ENCODE data around the gene GRM8.

DNA sequence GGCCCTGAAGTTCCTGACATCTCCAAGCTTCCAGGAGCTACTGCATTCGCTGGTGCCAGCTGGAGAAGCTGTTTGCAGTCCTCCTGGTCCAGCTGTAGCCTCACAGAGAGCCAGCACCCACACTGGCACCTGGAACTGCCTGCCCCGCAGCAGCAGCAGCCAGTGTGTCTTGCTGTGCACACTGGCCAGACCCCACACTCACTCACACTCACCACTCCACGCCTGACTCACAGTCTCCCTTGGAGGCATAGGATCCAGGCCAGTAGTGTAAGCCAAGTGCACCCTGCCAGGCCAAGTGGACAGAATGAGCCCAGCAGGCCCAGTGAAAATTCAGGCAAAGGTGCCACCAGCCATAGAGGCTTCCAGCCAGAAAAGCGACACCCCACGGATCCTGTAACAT is 566.3 kb downstream of the GRM8 start:
- no peak for TF ChIP-seq POLR2A (IDR thresholded peaks at IDR 0.05; ENCODE audit: low read depth, low read length)
- TF ChIP-seq POLR2AphosphoS5 (IDR thresholded peaks at IDR 0.05; ENCODE audit: low read depth, low read length), result no peak

All from GM12892 (cell line).